ENCODE results near the gene SDHC.
"Not testable (repeated sequence)": the region's sequence is repeated elsewhere in the genome, so short reads cannot be mapped to it uniquely, and the experiment has no call there.

The SDHC gene

DNA sequence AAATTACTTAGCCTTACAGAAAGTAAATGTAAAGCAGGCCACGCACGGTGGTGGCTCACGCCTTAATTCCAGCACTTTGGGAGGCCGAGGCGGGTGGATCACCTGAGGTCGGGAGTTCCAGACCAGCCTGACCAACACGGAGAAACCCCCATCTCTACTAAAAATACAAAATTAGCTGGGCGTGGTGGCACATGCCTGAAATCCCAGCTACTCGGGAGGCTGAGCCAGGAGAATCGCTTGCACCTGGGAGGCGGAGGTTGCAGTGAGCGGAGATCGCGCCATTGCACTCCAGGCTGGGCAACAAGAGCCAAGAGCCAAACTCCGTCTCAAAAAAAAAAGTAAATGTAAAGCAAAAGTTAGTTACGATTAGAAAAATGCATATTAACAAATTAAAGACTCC is 75.0 kb downstream of the SDHC start:
- not testable (repeated sequence) for DNase-seq

- peak; percentile 95 for DNase-seq
Measured at GRCh38 chr1:161389691-161390558, 75.7 kb downstream of the SDHC start.

DNA sequence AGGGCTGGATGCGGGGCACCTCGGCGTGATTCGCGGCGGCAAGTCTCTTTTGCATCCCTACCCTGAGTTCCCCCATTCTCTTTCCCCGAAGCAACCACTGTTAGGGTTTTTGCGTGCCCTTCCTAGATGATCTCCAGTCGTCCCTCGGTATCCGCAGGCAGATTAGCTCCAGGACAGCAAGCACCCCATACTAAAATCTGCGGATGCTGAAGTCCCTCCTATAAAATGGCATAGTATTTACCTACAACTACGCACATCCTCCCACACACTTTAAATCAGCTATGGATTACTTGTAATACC is 76.3 kb downstream of the SDHC start:
- no peak for DNase-seq

- DNase-seq, result not testable (repeated sequence)
Measured at GRCh38 chr1:161391136-161391535, 77.0 kb downstream of the SDHC start.

GRCh38 chr1:161391611-161392010 is 77.4 kb downstream of the SDHC start:
- DNase-seq, result no peak

- DNase-seq, result no peak
Measured at GRCh38 chr1:161393151-161393550, 79.0 kb downstream of the SDHC start.

- DNase-seq, result not testable (repeated sequence)
Measured at GRCh38 chr1:161397038-161397437, 82.9 kb downstream of the SDHC start.

GRCh38 chr1:161398900-161399256 is 84.7 kb downstream of the SDHC start:
- DNase-seq, result no peak

DNA sequence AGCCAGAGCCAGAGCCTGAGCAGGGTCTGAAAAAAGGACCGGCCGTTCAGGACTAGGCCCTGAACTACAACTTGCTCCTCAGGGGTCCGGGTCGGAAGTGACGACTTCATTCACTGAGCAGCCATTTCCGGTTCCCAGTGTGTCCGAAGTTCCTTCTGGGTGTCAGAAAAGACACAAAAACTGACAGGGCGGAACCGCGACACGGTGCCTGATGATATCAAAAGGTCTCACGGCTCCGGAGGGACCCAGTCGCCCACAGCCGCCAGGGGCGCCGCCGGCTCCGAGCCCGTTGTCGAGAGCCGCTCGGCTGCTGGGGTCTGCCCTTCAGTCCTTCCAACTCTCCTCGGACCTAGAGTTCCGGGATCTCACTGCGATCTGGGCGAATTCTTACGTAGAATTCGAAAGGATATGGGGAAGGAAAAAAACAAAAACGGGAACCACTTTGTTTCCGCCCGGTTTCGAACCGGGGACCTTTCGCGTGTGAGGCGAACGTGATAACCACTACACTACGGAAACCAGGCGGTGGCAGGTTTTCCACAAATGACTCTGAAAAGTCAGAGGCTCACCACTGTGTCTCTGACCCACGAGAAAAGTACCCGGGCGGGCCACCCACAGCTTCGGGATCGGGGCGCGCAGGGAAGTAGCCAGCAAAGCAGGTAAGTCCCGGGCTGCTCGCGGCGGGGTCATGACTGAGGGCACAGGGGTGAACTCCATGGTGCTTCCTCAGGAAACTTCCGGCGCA is 85.2 kb downstream of the SDHC start:
- DNase-seq, result peak; percentile 91

DNA sequence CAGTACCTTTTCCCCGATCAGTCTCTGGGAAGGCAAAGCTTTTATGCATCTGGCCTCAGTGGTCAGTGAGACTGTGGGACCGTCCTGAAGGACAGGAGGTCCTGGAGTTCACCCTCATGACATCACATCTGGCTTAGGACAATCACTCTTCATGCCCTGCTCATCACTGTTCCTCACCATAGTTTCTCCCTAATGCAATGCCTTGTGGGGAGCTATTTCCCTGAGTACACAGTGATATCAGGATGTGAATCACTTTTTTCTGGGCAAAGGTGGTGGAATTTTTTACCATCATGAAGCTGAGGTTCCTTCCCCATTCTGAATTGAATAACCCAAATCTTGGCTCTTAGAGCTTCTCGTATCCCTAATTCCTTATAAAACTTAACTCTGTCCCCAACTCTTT is 88.3 kb downstream of the SDHC start:
- no peak for DNase-seq

GRCh38 chr1:161404051-161404597 is 89.9 kb downstream of the SDHC start:
- no peak for DNase-seq

- DNase-seq, result not testable (repeated sequence)
Measured at GRCh38 chr1:161406551-161406950, 92.4 kb downstream of the SDHC start.

GRCh38 chr1:161407451-161407985 is 93.3 kb downstream of the SDHC start:
- no peak for DNase-seq

- DNase-seq, result no peak
Measured at GRCh38 chr1:161408429-161409052, 94.4 kb downstream of the SDHC start.

GRCh38 chr1:161409848-161410635 is 95.9 kb downstream of the SDHC start:
- DNase-seq, result not testable (repeated sequence)

DNA sequence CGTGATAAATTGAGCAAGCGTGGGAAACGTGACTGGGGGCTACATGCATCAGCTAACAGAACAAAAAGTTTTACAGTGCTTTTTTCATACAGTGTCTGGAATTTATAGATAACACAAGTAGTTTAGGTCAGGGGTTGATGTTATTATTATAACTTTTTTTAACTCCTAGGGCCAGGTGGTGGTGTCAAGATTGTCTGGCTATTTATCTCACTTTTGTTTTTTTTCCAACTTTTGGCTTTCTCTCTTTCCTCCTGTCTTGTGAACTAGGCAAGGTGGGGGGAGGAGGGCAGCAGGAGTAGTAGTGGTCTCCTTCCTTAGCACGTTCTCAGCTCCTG is 96.4 kb downstream of the SDHC start:
- DNase-seq, result not testable (repeated sequence)
